Choroid plexus epithelial cell (primary cell): Measurements from ENCODE around the gene COP1.

Experiments
- DNase-seq: peaks from one replicate; pipeline ENCODE4 v3.0.0-alpha.2; 2010; ENCODE audit warnings: low read depth
- H3K4me3 ChIP-seq: 2 replicates; pipeline ENCODE4 v1.5.1; 2011; ENCODE audit warnings: low read depth, mild to moderate bottlenecking, control low read depth, low read length, moderate library complexity
- TF ChIP-seq, protein P1 (sequence below): conservative IDR thresholded peaks from 2 replicates; pipeline ENCODE4 v1.5.1; 2011; ENCODE audit warnings: low read depth, mild to moderate bottlenecking, control low read depth, inconsistent platforms, low read length, moderate library complexity

The COP1 gene

GRCh38 chr1:176183618-176184017 is 23.5 kb downstream of the COP1 start:
- DNase-seq: peak; percentile 4
- TF ChIP-seq, protein P1, sequence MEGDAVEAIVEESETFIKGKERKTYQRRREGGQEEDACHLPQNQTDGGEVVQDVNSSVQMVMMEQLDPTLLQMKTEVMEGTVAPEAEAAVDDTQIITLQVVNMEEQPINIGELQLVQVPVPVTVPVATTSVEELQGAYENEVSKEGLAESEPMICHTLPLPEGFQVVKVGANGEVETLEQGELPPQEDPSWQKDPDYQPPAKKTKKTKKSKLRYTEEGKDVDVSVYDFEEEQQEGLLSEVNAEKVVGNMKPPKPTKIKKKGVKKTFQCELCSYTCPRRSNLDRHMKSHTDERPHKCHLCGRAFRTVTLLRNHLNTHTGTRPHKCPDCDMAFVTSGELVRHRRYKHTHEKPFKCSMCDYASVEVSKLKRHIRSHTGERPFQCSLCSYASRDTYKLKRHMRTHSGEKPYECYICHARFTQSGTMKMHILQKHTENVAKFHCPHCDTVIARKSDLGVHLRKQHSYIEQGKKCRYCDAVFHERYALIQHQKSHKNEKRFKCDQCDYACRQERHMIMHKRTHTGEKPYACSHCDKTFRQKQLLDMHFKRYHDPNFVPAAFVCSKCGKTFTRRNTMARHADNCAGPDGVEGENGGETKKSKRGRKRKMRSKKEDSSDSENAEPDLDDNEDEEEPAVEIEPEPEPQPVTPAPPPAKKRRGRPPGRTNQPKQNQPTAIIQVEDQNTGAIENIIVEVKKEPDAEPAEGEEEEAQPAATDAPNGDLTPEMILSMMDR: no peak
- no peak overlapping the region for H3K4me3 ChIP-seq

DNA sequence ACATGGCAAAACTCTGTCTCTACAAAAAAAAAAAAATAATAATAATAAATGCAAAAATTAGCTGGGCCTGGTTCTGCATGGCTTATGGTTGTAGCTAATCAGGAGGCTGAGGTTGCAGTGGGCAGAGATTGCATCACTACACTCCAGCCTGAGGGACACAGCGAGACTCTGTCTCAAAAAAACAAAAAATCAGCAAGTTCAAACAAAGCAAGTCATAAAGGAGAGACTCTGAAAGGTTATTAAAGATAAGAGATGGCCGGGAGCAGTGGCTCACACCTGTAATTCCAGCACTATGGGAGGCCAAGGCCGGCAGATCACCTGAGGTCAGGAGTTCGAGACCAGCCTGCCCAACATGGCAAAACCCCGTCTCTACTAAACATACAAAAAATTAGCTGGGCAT is 28.8 kb downstream of the COP1 start:
- DNase-seq: peak; percentile 17
- TF ChIP-seq, protein P1: no peak
- no peak overlapping the region for H3K4me3 ChIP-seq

DNA sequence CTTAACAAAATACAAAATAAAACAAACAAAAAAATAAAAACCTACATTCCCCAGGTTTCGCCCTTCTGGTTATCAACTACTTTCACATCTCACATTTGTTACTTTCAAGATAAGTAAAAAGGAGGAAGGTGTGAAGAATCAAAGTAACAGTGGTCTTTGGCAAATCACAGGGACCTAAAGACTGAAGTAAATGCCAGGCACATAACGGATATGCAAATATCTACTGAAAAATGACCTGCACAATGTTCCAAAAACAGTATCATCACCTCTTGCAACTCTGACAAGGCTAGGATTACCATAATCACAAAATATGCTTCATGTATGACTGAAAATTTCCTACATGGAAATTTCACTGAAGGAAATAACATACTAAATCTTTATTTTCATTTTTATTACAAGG is 29.3 kb downstream of the COP1 start:
- H3K4me3 ChIP-seq: no peak overlapping the region
- DNase-seq: no peak
- TF ChIP-seq, protein P1: no peak

GRCh38 chr1:176174108-176174507 is 33.0 kb downstream of the COP1 start:
- peak; percentile 1 for DNase-seq
- TF ChIP-seq, protein P1: no peak
- no peak overlapping the region for H3K4me3 ChIP-seq

GRCh38 chr1:176172215-176172614 is 34.9 kb downstream of the COP1 start:
- H3K4me3 ChIP-seq: no peak overlapping the region
- DNase-seq: no peak
- TF ChIP-seq, protein P1: no peak

GRCh38 chr1:176167210-176167609 is 39.9 kb downstream of the COP1 start:
- H3K4me3 ChIP-seq: no peak overlapping the region
- no peak for DNase-seq
- TF ChIP-seq, protein P1: no peak

DNA sequence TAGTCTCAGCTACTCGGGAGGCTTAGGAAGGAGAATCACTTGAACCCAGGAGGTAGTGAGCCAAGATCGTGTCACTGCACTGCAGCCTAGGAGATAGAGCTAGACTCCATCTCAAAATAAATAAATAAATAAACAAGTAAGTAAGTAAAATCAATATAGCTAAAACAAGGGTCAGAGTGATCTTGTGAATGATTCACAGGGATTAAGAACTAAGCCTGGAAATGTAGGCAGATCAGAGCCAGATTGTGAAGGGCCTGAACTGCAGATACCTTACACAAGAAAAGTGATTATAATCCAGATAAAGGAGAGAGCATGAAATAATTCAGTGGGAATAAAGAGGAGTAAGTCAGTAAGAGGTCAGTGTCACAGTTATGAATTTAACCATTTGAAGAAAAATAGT is 41.5 kb downstream of the COP1 start:
- TF ChIP-seq, protein P1: no peak
- no peak overlapping the region for H3K4me3 ChIP-seq
- DNase-seq: no peak
